ENCODE results near the gene LY86.

DNA sequence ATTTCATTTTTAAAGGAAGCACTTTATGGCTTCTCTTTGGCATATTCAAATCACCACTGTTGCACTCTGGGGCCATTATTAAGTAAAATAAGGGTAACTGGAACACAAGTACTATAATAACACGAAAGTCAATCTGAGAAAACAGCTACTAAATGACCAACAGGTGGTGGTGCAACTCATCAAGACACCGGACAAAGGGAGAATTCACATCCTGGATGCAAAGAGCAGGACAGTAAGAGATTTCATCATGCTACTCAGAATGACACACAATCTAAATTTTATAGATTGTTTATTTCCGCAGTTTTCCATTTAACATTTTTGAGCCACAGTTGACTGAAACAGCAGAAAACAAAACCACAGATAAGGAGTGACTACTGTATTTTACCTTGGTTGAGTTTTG lies 27.6 kb upstream of the LY86 start:
- TF ChIP-seq, protein P1, sequence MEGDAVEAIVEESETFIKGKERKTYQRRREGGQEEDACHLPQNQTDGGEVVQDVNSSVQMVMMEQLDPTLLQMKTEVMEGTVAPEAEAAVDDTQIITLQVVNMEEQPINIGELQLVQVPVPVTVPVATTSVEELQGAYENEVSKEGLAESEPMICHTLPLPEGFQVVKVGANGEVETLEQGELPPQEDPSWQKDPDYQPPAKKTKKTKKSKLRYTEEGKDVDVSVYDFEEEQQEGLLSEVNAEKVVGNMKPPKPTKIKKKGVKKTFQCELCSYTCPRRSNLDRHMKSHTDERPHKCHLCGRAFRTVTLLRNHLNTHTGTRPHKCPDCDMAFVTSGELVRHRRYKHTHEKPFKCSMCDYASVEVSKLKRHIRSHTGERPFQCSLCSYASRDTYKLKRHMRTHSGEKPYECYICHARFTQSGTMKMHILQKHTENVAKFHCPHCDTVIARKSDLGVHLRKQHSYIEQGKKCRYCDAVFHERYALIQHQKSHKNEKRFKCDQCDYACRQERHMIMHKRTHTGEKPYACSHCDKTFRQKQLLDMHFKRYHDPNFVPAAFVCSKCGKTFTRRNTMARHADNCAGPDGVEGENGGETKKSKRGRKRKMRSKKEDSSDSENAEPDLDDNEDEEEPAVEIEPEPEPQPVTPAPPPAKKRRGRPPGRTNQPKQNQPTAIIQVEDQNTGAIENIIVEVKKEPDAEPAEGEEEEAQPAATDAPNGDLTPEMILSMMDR (IDR thresholded peaks at IDR 0.05) = no peak
- no peak for TF ChIP-seq POLR2A (IDR thresholded peaks at IDR 0.05)

Data from upper lobe of left lung (tissue), 4 donors.